KG1 (cell line): ENCODE data around the gene TESMIN.

Source experiments
- DNase-seq: peaks from one replicate; lab custom pipeline; 2025; lab: John Stamatoyannopoulos, UW

Gene TESMIN

GRCh38 chr11:68683121-68683520 is 68.2 kb downstream of the TESMIN start:
- no peak for DNase-seq

DNA sequence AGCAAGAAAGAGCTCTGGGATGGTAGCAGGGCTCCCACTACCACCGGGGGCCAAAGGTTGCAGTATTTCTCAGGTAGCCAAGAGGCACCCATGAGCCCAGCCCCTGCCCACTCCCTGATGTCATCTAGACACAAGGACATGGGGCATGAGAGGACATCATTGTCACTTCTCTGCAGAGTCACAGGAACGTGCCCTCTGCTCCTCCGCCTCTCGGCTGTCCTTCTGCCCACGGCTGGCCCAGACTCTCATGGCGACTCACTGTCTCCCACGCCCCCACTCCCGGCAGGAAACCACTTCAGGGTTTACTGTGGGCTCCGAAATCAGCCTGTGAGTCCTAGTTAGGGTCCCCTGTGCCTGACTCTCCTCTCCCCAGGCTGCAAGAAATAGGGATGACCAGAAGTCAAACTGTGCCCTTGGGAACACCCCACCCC is 68.8 kb downstream of the TESMIN start:
- no peak for DNase-seq

DNA sequence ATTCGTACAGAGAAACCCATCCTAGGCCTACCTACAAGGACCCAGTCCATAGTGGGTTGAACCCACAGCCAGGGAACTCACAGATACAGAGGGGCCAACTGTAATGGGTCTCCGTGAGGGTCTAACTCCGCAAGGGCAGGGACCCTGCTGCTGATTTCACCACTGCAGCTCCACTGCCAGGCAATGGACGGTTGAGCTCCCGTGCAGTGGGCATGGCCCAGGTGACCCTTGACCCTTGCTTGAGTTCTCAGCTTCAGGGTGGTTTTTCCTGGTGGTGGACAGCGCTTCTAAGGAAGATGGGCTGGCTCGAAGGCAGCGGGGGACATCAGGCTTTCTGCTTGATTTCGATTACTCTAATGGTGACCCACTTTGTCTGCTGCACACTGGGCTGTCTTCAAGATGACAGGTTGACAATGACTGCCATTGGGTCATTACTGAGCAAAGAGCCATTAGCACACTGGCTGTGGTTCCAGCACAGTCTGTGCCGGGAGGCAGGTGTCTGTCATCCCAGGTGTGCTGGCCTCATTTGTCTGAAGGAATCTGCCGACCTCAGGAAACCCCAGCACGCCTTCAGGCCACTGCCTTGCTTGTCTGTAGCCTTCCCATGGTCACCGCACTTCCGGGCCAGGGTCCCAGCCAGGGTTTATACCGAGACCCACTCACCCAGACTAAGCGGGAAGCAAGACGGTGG is 70.6 kb downstream of the TESMIN start:
- no peak for DNase-seq

DNA sequence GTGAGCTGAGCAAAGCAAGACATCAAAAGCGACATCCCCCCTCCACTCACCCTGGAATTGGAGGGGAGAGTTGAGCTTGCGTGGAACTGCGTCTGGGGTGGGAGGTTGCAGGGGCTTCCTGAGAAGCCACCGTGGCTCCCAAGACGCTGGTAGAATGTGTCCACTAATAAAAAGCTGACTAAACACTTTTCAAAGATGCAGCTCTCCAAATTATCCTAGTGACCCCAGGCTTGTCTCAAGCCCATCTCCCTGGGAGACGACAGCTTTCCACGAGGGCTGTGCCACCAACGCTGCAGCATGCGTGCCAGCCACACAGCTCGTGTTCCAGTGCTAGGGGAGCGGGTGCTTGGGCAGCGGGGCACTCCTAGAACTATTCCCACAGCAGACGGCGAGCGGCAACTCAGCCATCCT is 73.3 kb downstream of the TESMIN start:
- DNase-seq = no peak

GRCh38 chr11:68677432-68677831 is 73.9 kb downstream of the TESMIN start:
- no peak for DNase-seq

GRCh38 chr11:68674461-68674860 is 76.9 kb downstream of the TESMIN start:
- no peak for DNase-seq

DNA sequence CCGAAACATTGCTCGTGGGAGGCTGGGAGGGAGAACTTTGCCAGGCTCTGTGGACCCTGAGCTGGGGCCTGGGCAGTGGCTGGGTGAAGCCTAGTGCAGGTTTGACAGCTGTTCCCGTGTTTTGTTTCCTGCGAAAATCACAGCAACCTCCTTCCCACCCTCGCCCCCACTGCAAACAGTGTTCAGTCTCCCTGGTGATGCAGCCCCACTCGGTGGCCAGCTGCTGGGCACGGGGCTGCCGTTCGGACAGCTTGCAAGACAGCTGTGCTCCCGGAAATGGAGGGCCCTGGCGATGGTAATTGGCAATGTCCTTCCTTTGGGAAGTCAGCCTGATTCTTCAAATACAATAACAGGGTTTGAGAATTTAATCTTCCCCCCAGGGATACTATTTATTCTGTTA is 77.3 kb downstream of the TESMIN start:
- DNase-seq = no peak

DNA sequence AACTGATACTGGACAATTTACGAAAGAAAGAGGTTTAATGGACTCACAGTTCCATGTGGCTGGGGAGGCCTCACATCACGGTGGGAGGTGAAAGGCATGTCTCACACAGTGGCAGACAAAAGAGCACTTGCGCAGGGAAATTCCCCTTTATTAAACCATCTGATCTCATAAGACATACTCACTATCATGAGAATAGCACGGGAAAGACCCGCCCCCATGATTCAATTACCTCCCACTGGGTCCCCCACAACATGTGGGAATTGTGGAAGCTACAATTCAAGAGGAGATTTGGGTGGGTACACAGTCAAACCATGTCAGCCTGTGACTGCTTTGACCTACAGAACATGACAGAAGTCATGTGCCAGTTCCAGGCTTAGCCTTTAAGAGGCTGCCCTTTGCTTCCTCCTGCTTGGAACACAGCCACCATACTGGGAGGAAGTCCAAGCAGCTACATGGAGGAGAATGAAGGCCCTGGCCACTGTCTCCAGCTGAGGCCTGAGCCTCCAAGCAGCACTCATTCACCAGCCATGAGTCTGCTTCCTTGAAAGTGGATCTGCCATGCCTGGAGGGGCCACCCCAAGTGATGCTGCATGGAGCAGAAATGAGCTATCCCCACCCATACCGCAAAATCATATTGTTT is 77.9 kb downstream of the TESMIN start:
- no peak for DNase-seq

DNA sequence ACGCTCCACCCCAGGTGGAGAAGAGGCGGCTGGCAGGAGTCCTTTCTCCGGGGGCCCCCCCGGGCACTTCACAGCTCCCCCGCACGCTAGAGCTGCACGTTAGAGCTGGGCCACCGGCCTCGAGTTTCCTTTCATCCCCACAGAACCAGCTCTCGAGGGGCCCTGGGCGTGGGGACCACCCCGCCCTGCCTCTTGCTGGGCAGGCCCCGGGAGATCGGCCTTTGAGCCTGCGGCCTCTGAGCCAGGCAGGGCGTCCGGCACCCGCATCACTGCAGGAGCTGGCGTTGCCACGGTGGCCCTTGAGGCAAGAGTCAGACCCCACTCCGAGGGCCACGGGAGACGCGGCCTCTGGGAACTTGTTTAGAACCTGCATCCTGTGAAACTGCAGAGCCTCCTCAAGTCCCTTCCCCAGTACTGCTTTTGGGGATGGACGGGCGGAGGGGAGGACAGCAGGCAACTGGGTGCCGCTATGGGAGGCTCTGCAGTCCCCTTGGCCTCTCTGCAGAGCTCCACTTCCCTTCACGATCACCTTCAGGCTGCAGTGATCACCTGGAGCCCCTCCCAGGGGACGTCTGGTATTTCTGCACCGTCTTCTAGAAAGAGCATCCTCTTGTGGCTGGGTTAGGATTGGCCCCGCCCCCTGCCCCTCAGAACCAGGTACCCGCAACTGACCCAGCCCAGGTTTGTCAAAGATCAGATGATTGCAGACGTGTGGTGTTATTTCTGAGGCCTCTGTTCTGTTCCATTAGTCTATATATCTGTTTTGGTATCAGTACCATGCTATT is 80.9 kb downstream of the TESMIN start:
- DNase-seq = no peak

DNA sequence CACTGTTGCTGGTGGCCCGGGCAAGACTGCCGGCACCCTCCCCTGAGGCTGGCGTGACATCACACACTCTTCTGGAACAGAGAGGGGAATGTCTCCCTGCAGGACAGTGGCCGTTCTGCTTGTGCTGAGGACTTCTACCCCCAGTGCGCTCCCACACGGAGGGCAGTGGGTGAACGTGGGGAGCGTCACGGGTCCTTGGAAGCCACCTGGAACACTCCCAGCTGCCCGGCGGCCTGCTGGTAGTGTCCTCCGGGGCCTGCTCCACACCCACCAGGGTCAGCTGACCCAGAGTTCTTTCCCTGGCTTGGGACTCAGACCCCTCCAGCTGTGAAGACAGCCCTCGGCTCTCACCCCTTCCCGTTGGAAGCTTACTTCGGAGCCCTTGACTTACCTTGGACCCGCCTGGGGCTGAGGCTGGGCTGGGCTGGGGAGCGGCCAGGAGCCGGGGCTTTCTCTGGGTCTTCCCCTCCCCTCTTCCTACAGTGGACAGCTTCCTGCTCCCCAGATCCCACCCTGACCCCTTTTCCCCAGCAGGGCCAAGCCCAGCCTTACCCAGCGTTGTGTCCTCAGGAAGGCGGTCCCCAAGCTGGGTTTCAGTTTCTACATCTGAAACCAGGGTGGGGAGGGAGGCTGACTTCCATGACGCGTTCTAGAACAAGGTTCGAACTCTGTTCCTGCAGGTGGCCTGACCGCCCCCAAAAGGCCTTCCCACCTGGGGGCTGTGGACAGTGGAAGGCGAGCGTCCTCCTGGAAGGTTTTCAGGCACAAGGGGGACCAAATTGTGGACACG is 81.8 kb downstream of the TESMIN start:
- DNase-seq = no peak

- no peak for DNase-seq
Measured at GRCh38 chr11:68667511-68668500, 83.5 kb downstream of the TESMIN start.

DNA sequence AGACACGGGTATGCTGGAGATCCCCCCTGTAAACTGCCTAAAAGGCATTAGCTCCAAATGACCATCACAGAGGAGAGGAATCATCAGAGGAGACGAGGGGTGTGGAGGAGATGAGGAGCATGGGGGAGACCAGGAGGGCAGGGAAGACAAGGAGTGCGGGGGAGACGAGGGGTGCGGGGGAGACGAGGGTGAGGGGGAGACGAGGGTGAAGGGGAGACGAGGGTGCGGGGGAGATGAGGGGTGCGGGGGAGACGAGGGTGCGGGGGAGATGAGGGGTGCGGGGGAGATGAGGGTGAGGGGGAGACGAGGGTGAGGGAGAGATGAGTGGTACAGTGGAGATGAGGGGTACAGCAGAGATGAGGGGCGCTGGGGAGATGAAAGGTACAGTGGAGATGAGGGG is 84.5 kb downstream of the TESMIN start:
- no peak for DNase-seq

DNA sequence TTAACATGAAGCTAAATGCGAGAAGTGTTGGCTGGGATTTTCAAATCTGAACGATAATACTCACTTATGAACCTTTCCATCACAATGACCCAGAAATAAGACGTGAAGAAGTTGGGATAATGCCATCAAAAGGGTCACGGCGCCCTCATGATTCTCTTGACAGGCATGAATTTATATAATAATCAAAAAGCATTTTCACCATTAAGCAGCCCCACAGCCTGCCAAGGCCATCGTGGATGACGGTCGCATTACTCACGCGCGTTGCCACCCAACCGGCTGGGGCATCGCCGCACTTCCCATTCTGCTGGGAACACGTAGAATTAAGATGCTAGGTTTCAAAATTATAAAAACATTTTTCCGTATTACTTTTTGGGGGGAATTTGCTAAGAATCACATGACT is 85.9 kb downstream of the TESMIN start:
- DNase-seq = no peak

GRCh38 chr11:68664906-68665305 is 86.4 kb downstream of the TESMIN start:
- DNase-seq = no peak

DNA sequence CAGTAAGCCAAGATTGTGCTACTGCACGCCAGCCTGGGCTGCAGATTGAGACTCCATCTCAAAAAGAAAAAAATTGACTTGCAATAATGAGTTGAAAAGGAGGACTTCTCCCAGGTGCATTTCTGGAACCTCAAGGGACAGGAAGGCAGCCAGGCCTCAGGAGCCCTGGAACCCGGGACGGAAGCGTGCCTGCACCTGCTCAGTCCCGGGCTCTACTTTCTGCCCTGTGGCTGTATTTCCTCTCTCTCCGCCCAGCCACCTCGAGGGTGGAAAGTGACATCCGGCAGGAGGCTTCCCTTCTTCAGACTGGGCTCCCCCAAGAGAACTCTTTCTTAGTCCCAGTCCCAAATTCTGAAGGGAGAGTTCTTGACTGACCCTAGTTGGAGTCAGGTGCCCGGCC is 87.2 kb downstream of the TESMIN start:
- no peak for DNase-seq

GRCh38 chr11:68663482-68664010 is 87.8 kb downstream of the TESMIN start:
- DNase-seq = no peak

DNA sequence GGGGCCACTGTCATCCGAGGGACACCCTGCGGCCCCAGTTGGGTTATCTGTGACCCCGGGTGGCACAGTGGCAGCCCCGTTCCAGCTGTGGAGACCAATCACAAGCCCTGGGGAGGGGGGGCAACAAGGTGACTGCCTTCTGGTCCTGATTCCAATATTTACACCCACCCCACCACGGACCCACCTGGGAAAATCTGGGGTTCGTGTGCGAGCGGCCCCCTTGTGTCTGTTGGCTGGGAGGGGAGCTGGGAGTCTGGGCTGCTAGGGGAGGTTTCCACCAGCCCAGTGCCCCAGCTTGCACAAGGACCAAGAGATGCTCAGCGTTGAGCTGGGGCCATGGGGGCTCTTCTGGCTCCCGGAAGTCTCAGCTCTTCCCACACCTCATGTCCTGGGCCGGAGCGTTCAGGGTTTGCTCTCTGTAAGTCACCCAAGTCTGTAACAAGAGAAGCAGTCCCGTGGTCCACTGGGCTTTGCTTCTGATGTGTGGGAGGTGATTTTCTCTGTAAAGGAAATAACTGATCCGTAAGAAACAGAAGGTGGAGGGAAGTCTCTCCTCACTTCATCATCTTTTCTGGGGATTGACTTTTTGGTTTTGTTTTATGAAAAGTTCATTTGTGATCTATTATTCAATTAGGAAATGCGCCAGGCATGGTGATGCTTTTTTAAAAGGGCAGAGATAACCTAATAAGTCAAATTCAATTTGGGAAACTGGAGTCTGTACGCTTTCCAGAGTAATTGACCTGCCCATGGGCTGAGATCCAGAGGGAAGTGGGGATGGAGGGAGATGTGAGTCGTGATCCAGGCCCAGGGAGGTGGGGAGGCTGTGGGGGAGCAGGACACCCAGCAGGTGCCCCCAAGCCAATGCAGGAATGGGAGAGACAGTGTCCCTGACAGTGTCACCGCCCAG is 89.4 kb downstream of the TESMIN start:
- DNase-seq = no peak

GRCh38 chr11:68661014-68661413 is 90.3 kb downstream of the TESMIN start:
- DNase-seq = no peak

DNA sequence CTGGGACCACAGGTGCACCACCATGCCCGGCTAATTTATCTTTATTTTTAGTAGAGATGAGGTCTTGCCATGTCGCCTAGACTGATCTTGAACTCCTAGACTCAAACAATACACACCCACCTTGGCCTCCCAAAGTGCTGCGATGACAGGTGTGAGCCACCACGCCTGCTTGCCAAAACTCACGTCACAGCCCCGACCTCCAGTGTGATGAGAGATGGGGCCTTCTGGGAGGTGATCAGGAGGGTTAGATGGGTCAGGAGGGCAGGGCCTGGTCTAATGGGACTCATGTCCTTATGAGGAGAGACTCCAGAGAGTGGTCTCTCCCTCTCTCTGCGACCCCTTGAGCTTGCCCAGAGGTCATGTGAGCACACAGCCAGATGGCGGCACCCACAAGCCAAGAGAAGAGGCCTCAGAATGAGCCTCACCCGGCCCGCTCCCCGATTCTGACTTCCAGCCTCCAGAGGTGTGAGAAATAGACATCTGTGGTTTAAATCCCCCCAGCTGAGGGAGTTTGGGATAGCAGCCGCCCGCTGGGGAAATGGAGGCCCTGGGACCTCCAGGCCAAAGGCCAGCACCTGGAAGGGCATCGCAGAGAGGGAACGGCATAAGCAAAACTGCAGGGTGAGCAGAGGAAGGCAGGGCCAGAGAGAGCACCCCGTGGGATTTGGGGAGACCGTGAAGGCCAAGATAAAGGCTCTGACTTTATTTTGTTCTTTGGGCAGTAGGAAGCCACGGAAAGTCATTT is 91.1 kb downstream of the TESMIN start:
- no peak for DNase-seq
